ENCODE measurements around the gene ERN2. TPM values are rescaled to one million over a fixed set of nuclear protein-coding genes. Genes with fewer than 3 reads are reported as not detected.

ERN2 gene
- total and polyA plus RNA-seq, 2 of the 13 experiments (the other 11 are each of a cell fraction or from before 2014, with no cell fraction given): 2.2 to 3.5 TPM

GRCh38 chr16:23694644-23695373 lies 18.2 kb downstream of the ERN2 start (continued):
- TF ChIP-seq E2F5 (CRISPR knock-in tag; conservative IDR thresholded peaks at IDR 0.05) (0 out of 2 replicates have a peak, but pooled peaks have one; percentile 26), AGO1 (IDR thresholded peaks at IDR 0.05; ENCODE audit: low read depth, low read length, poor library complexity, severe bottlenecking) (peak; percentile 50), RBAK (CRISPR knock-in tag; IDR thresholded peaks at IDR 0.05) (no peak), ZC3H4 (CRISPR knock-in tag; IDR thresholded peaks at IDR 0.05; ENCODE audit: borderline replicate concordance) (no peak), CC2D1A (CRISPR knock-in tag; IDR thresholded peaks at IDR 0.05) (no peak), MYC (CRISPR knock-in tag; IDR thresholded peaks at IDR 0.05; ENCODE audit: borderline replicate concordance) (no peak), ZNF362 (CRISPR knock-in tag; IDR thresholded peaks at IDR 0.05; ENCODE audit: borderline replicate concordance) (no peak; the same call in none of the 2 replicates), GLMP (CRISPR knock-in tag; IDR thresholded peaks at IDR 0.05; ENCODE audit: borderline replicate concordance) (no peak), TBL1XR1 (IDR thresholded peaks at IDR 0.05; ENCODE audit: borderline replicate concordance, low read length, partially characterized antibody) (no peak), ARNT (IDR thresholded peaks at IDR 0.05) (no peak), ZFP36L2 (CRISPR knock-in tag; IDR thresholded peaks at IDR 0.05) (no peak), ZNF746 (CRISPR knock-in tag; IDR thresholded peaks at IDR 0.05) (0 out of 2 replicates have a peak, but pooled peaks have one; percentile 2), SP5 (CRISPR knock-in tag; IDR thresholded peaks at IDR 0.05; ENCODE audit: borderline replicate concordance, low read depth) (no peak), ZNF567 (CRISPR knock-in tag; IDR thresholded peaks at IDR 0.05; ENCODE audit: borderline replicate concordance) (no peak; the same call in 1 of the 2 replicates), PREB (CRISPR knock-in tag; IDR thresholded peaks at IDR 0.05) (no peak), ZNF335 (CRISPR knock-in tag; IDR thresholded peaks at IDR 0.05) (no peak), ZNF607 (CRISPR knock-in tag; IDR thresholded peaks at IDR 0.05; ENCODE audit: borderline replicate concordance) (no peak)
- TF ChIP-seq, protein P1, sequence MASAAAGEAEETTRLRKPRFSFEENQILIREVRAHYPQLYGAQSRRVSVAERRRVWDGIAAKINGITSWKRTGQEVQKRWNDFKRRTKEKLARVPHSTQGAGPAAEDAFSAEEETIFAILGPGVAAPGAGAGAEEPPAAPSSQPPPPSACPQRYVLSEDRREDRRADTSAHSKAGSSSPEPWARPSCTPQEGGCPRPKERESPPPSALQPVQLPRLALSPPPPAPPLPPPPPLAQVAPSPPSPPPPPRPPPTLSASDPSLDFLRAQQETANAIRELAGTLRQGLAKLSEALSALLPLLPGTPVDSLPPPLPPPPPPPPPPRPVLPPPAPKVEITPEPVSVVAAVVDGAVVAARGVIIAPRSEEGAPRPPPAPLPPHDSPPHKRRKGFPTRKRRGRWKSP (CRISPR knock-in tag; IDR thresholded peaks at IDR 0.05): no peak
- TF ChIP-seq, protein P2, sequence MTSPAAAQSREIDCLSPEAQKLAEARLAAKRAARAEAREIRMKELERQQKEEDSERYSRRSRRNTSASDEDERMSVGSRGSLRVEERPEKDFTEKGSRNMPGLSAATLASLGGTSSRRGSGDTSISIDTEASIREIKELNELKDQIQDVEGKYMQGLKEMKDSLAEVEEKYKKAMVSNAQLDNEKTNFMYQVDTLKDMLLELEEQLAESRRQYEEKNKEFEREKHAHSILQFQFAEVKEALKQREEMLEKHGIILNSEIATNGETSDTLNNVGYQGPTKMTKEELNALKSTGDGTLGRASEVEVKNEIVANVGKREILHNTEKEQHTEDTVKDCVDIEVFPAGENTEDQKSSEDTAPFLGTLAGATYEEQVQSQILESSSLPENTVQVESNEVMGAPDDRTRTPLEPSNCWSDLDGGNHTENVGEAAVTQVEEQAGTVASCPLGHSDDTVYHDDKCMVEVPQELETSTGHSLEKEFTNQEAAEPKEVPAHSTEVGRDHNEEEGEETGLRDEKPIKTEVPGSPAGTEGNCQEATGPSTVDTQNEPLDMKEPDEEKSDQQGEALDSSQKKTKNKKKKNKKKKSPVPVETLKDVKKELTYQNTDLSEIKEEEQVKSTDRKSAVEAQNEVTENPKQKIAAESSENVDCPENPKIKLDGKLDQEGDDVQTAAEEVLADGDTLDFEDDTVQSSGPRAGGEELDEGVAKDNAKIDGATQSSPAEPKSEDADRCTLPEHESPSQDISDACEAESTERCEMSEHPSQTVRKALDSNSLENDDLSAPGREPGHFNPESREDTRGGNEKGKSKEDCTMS (CRISPR knock-in tag; conservative IDR thresholded peaks at IDR 0.05): no peak

All from HepG2 (cell line).